Karpas-422 (cell line): Measurements from ENCODE around the gene RPS3. TPM values are rescaled to one million over a fixed set of nuclear protein-coding genes. Genes with fewer than 3 reads are reported as not detected.
"Not testable (repeated sequence)": the region's sequence is repeated elsewhere in the genome, so short reads cannot be mapped to it uniquely, and the experiment has no call there.

Source experiments
- DNase-seq: peaks from one replicate; pipeline ENCODE4 v3.0.0-alpha.2; 2015
- H2AFZ ChIP-seq: fragments of 200-600 bp; sonication (generic); 2 replicates; pipeline ENCODE4 v1.6.1; 2014; ENCODE audit warnings: antibody characterized with exemption, low read length, mixed read lengths
- H3K27ac ChIP-seq: fragments of 200-600 bp; sonication (generic); 2 replicates; pipeline ENCODE4 v1.5.1; 2014; ENCODE audit warnings: mild to moderate bottlenecking, low read length, moderate library complexity
- H3K27me3 ChIP-seq: fragments of 200-600 bp; sonication (generic); 2 replicates; pipeline ENCODE4 v1.6.1; 2014; ENCODE audit warnings: low read length, mixed read lengths
- H3K36me3 ChIP-seq: fragments of 200-600 bp; sonication (generic); 2 replicates; pipeline ENCODE4 v1.6.1; 2014; ENCODE audit warnings: low read length, mixed read lengths; ENCODE audit not compliant: insufficient read depth
- H3K4me1 ChIP-seq: fragments of 200-600 bp; sonication (generic); 2 replicates; pipeline ENCODE4 v1.6.1; 2014; ENCODE audit warnings: mild to moderate bottlenecking, low read length, mixed read lengths
- H3K4me2 ChIP-seq: fragments of 200-600 bp; sonication (generic); 2 replicates; pipeline ENCODE4 v1.6.1; 2014; ENCODE audit warnings: low read length, low read depth, mild to moderate bottlenecking; ENCODE audit not compliant: poor library complexity, severe bottlenecking
- H3K4me3 ChIP-seq: fragments of 200-600 bp; sonication (generic); 2 replicates; pipeline ENCODE4 v1.5.1; 2014; ENCODE audit warnings: mild to moderate bottlenecking, antibody characterized with exemption, low read length, mixed read lengths
- H3K79me2 ChIP-seq: fragments of 200-600 bp; sonication (generic); 2 replicates; pipeline ENCODE4 v1.6.1; 2014; ENCODE audit warnings: mild to moderate bottlenecking, low read length, mixed read lengths
- H3K9ac ChIP-seq: fragments of 200-600 bp; sonication (generic); 2 replicates; pipeline ENCODE4 v1.6.0; 2014; ENCODE audit warnings: low read length
- H3K9me2 ChIP-seq: fragments of 200-600 bp; sonication (generic), shearing (Covaris generic); replicated peaks from 2 replicates; pipeline ENCODE4 v1.6.0; 2014; ENCODE audit warnings: mild to moderate bottlenecking, low read length, moderate library complexity; ENCODE audit not compliant: insufficient read depth
- H3K9me3 ChIP-seq: fragments of 300-700, 200-600 bp; sonication (generic); 2 replicates; pipeline ENCODE4 v1.6.1; 2014; ENCODE audit warnings: low read length, mixed read lengths
- H4K20me1 ChIP-seq: fragments of 200-600 bp; sonication (generic); 2 replicates; pipeline ENCODE4 v1.6.1; 2014; ENCODE audit warnings: mild to moderate bottlenecking, antibody characterized with exemption, low read length, low read depth; ENCODE audit not compliant: insufficient read depth
- total RNA-seq: library from RNA; depleted of rRNA; stranded (reverse); fragments of >200 nt; shearing (Covaris generic); gene quantifications from 2 replicates; pipeline ENCODE4 v1.2.3, GENCODE V29; 2014; ENCODE audit warnings: low replicate concordance

Gene RPS3
- total RNA-seq, 1 experiment from 2014 or later: 2,332 TPM

DNA sequence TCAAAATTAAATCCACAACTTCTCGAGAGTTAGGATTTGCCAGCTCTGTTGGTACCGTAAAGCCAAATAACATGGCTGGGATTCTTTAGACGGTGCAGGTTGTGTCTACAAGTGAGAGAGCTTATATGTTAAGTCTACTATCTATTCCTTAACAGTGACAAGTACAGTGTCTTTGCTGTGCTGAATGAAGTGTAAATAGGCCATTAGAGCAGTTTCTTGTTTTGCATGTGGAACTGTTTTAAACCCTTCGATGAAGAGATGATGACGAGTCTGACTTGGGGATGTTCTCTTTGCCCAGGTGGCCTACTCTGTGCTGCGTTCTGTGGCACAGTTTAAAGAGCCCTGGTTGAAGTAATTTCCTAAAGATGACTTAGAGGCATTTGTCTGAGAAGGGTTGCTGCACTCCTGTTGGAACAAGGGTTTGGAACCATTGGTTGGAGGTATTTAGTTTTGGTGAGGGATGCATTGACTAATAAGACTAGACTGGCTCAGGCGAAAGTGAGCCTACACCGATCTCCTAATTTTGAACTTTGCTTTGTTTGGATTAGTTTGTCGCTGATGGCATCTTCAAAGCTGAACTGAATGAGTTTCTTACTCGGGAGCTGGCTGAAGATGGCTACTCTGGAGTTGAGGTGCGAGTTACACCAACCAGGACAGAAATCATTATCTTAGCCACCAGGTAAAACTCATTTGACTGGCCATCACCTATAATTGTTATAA is 988 bp downstream of the RPS3 start:
- Histone ChIP-seq H3K9me2 (no peaks in the 10 kb centered on the region), H3K9me3 (no peaks in the 10 kb centered on the region), H3K36me3 (peaks cover 54% of the 10 kb centered on the region), H3K79me2 (peaks cover 50% of the 10 kb centered on the region), H2AFZ (no peak overlapping the region), H3K4me3 (peak overlapping the region; percentile 86), H4K20me1 (peaks cover 51% of the 10 kb centered on the region), H3K27me3 (no peaks in the 10 kb centered on the region), H3K9ac (peak overlapping the region; percentile 98), H3K27ac (peak overlapping the region; percentile 86), H3K4me2 (peak overlapping the region; percentile 86), H3K4me1 (peaks cover 37% of the 10 kb centered on the region)
- peak; percentile 69 for DNase-seq

- no peak overlapping the region for H2AFZ ChIP-seq
- no peak overlapping the region for H3K27ac ChIP-seq
- H3K9me3 ChIP-seq: no peaks in the 10 kb centered on the region
- peaks cover 55% of the 10 kb centered on the region for H3K79me2 ChIP-seq
- peaks cover 34% of the 10 kb centered on the region for H3K4me1 ChIP-seq
- H3K9ac ChIP-seq: no peak overlapping the region
- H3K9me2 ChIP-seq: no peaks in the 10 kb centered on the region
- no peak overlapping the region; the same call in 1 of the 2 replicates for H3K4me3 ChIP-seq
- no peaks in the 10 kb centered on the region for H3K27me3 ChIP-seq
- H3K4me2 ChIP-seq: peak overlapping the region; percentile 86
- H4K20me1 ChIP-seq: peaks cover 66% of the 10 kb centered on the region
- peaks cover 70% of the 10 kb centered on the region for H3K36me3 ChIP-seq
- no peak for DNase-seq
These were observed 2.9 kb downstream of the RPS3 start for GRCh38 chr11:75402002-75402773.

DNA sequence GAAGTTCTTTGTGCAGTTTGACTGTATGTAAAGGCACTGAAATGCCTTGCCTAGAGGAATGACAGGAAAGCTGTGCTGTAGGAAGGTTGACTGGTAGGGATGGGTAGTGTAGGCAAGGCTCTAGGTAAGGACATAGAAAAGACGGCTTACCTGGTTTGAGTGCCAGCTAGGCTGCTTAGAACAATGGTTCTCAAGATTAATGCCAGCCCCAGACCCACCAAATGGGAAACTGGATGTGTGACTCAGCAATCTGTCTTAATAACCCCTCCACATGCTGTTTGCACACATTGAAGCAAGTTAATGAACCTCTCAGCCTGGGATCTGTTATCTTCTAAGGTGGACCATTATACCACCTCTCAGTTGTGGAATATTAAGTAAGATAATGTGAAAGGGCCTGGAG is 3.7 kb downstream of the RPS3 start:
- no peak overlapping the region for H3K27ac ChIP-seq
- H2AFZ ChIP-seq: no peak overlapping the region
- H3K9ac ChIP-seq: no peak overlapping the region
- no peak overlapping the region for H3K4me2 ChIP-seq
- H3K9me3 ChIP-seq: no peaks in the 10 kb centered on the region
- H3K4me3 ChIP-seq: no peak overlapping the region
- peaks cover 34% of the 10 kb centered on the region for H3K4me1 ChIP-seq
- H3K79me2 ChIP-seq: peaks cover 56% of the 10 kb centered on the region
- H3K27me3 ChIP-seq: no peaks in the 10 kb centered on the region
- no peak for DNase-seq
- H3K9me2 ChIP-seq: no peaks in the 10 kb centered on the region
- peaks cover 67% of the 10 kb centered on the region for H4K20me1 ChIP-seq
- H3K36me3 ChIP-seq: peaks cover 71% of the 10 kb centered on the region

GRCh38 chr11:75403983-75404658 is 4.8 kb downstream of the RPS3 start:
- Histone ChIP-seq H3K9me2 (no peaks in the 10 kb centered on the region), H3K27me3 (no peaks in the 10 kb centered on the region), H4K20me1 (peaks cover 71% of the 10 kb centered on the region), H3K4me2 (no peak overlapping the region), H2AFZ (no peak overlapping the region), H3K9me3 (no peaks in the 10 kb centered on the region), H3K4me3 (no peak overlapping the region), H3K79me2 (peaks cover 58% of the 10 kb centered on the region), H3K36me3 (peaks cover 80% of the 10 kb centered on the region), H3K4me1 (peaks cover 32% of the 10 kb centered on the region), H3K9ac (no peak overlapping the region), H3K27ac (no peak overlapping the region)
- DNase-seq: no peak

DNA sequence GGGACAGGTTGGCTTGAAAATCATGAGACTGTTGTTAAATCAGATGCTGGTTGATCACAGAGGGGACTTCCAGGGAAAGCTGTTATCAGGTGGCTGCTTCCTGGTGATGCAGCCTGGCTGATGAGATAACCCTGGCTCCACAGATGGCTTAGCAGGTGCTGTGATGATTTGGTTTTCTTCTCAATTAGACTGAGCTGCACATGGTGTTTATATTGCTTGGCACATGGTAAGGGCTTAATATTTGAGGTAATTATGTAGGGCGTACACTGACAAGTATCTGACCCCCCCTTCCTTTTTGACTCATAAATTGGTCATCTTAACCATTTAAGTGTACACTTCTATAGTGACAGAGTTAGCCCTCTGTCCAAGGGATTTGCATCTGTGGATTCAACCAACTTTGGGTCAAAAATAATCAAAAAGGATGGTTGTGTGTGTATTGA is 7.0 kb downstream of the RPS3 start:
- Histone ChIP-seq H4K20me1 (peaks cover 53% of the 10 kb centered on the region), H2AFZ (no peak overlapping the region), H3K36me3 (peaks cover 63% of the 10 kb centered on the region), H3K9ac (no peak overlapping the region), H3K9me2 (no peaks in the 10 kb centered on the region), H3K4me1 (peaks cover 22% of the 10 kb centered on the region), H3K27me3 (no peaks in the 10 kb centered on the region), H3K9me3 (no peaks in the 10 kb centered on the region), H3K4me2 (no peak overlapping the region), H3K27ac (0 out of 2 replicates have a peak overlapping the region, but pooled peaks have one; percentile 13), H3K79me2 (peaks cover 37% of the 10 kb centered on the region), H3K4me3 (no peak overlapping the region)
- DNase-seq: no peak

- no peak overlapping the region for H3K9ac ChIP-seq
- peaks cover 12% of the 10 kb centered on the region for H3K79me2 ChIP-seq
- H3K9me3 ChIP-seq: no peaks in the 10 kb centered on the region
- no peak overlapping the region for H3K4me3 ChIP-seq
- H3K27ac ChIP-seq: no peak overlapping the region
- no peak overlapping the region for H3K4me2 ChIP-seq
- no peaks in the 10 kb centered on the region for H3K9me2 ChIP-seq
- peaks cover 2% of the 10 kb centered on the region; the same call in 1 of the 2 replicates for H3K4me1 ChIP-seq
- H4K20me1 ChIP-seq: peaks cover 27% of the 10 kb centered on the region
- DNase-seq: no peak
- H2AFZ ChIP-seq: no peak overlapping the region
- H3K27me3 ChIP-seq: no peaks in the 10 kb centered on the region
- peaks cover 40% of the 10 kb centered on the region for H3K36me3 ChIP-seq
These were observed 9.6 kb downstream of the RPS3 start for GRCh38 chr11:75408957-75409219.

DNA sequence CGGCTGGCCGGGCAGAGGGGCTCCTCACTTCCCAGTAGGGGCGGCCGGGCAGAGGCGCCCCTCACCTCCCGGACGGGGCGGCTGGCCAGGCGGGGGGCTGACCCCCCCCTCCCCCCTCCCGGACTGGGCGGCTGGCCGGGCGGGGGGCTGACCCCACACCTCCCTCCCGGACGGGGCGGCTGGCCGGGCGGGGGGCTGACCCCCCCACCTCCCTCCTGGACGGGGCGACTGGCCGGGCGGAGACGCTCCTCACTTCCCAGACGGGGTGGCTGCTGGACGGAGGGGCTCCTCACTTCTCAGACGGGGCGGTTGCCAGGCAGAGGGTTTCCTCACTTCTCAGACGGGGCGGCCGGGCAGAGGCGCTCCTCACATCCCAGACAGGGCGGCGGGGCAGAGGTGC is 10.7 kb downstream of the RPS3 start:
- DNase-seq, H2AFZ ChIP-seq, H3K4me3 ChIP-seq, H3K9ac ChIP-seq, H3K79me2 ChIP-seq, H3K27me3 ChIP-seq, H3K4me2 ChIP-seq, H3K4me1 ChIP-seq, H3K9me2 ChIP-seq, H3K27ac ChIP-seq, H3K9me3 ChIP-seq: not testable (repeated sequence)
- Histone ChIP-seq H3K36me3 (peaks cover 32% of the 10 kb centered on the region), H4K20me1 (peaks cover 22% of the 10 kb centered on the region)

DNA sequence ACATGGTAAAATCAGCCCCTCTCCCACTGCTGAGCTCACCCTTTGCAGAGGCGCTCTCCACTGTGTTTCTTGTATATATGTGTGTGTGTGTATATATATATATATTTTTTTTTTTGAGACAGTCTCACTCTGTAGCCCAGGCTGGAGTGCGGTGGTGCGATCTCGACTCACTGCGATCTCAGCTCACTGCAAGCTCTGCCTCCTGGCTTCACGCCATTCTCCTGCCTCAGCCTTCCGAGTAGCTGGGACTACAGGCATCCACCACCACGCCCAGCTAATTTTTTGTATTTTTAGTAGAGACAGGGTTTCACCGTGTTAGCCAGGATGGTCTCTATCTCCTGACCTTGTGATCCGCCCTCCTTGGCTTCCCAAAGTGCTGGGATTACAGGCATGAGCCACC is 13.8 kb downstream of the RPS3 start:
- DNase-seq, H4K20me1 ChIP-seq, H3K4me2 ChIP-seq, H3K4me3 ChIP-seq, H3K9ac ChIP-seq, H3K79me2 ChIP-seq, H3K9me3 ChIP-seq, H3K4me1 ChIP-seq, H3K27ac ChIP-seq, H2AFZ ChIP-seq, H3K27me3 ChIP-seq, H3K9me2 ChIP-seq: not testable (repeated sequence)
- H3K36me3 ChIP-seq: peaks cover 11% of the 10 kb centered on the region
